Neural cell (in vitro differentiated cells): ENCODE data around the gene ERCC2.

Source experiments
- CTCF ChIP-seq: fragments of 450-650 bp; IDR thresholded peaks from 2 replicates; pipeline ENCODE4 v1.5.1; 2014; ENCODE audit warnings: antibody characterized with exemption, mild to moderate bottlenecking, moderate library complexity; ENCODE audit not compliant: poor library complexity, severe bottlenecking
- EP300 ChIP-seq: fragments of 450-650 bp; conservative IDR thresholded peaks from 2 replicates; pipeline ENCODE4 v1.6.1; 2014; ENCODE audit warnings: antibody characterized with exemption, mild to moderate bottlenecking, moderate library complexity; ENCODE audit not compliant: poor library complexity, severe bottlenecking
- EZH2 ChIP-seq: fragments of 200-600, 300-800 bp; shearing (Covaris generic), sonication (generic); IDR thresholded peaks from 2 replicates; pipeline ENCODE4 v1.6.1; 2014; ENCODE audit warnings: antibody characterized with exemption, low read length, borderline replicate concordance, mild to moderate bottlenecking; ENCODE audit not compliant: insufficient read depth, poor library complexity, severe bottlenecking
- MXI1 ChIP-seq: fragments of 450-650 bp; conservative IDR thresholded peaks from 2 replicates; pipeline ENCODE4 v1.6.1; 2014; ENCODE audit warnings: antibody characterized with exemption, mild to moderate bottlenecking; ENCODE audit not compliant: poor library complexity, severe bottlenecking
- POLR2AphosphoS5 ChIP-seq: IDR thresholded peaks from 2 replicates; pipeline ENCODE4 v1.6.1; 2012
- RAD21 ChIP-seq: fragments of 450-650 bp; conservative IDR thresholded peaks from 2 replicates; pipeline ENCODE4 v1.6.1; 2014; ENCODE audit warnings: antibody characterized with exemption, mild to moderate bottlenecking, moderate library complexity
- REST ChIP-seq: IDR thresholded peaks from 2 replicates; pipeline ENCODE4 v1.6.1; 2012; ENCODE audit warnings: borderline replicate concordance
- SMC3 ChIP-seq: fragments of 450-650 bp; conservative IDR thresholded peaks from 2 replicates; pipeline ENCODE4 v1.6.1; 2014; ENCODE audit warnings: antibody characterized with exemption, mild to moderate bottlenecking, moderate library complexity; ENCODE audit not compliant: poor library complexity
- TAF1 ChIP-seq: IDR thresholded peaks from 2 replicates; pipeline ENCODE4 v1.6.1; 2012; ENCODE audit warnings: low read depth

- TF ChIP-seq CTCF, result no peak
- no peak for TF ChIP-seq EZH2
- no peak for TF ChIP-seq RAD21
- no peak for TF ChIP-seq POLR2AphosphoS5
- no peak for TF ChIP-seq TAF1
- no peak for TF ChIP-seq EP300
- no peak for TF ChIP-seq MXI1
- TF ChIP-seq REST, result no peak
- no peak for TF ChIP-seq SMC3
These were observed 46.8 kb upstream of the ERCC2 start for GRCh38 chr19:45417151-45417550.
